CD4-positive, alpha-beta T cell treated with Interleukin-10 for 1 hour (primary cell): ENCODE measurements around the gene PPP1R3F.
A peak's percentile ranks its signal among the peaks of the same experiment; 100 is the strongest.

Experiments used
- DNase-seq: peaks from one replicate; pipeline ENCODE4 v3.0.0-alpha.2; 2020

Gene PPP1R3F

GRCh38 chrX:49249616-49250015 lies 20.0 kb upstream of the PPP1R3F start:
- no peak for DNase-seq

GRCh38 chrX:49250066-49250465 lies 19.5 kb upstream of the PPP1R3F start:
- no peak for DNase-seq

- DNase-seq = no peak
Observed at GRCh38 chrX:49250578-49250977, 19.0 kb upstream of the PPP1R3F start.

- DNase-seq = no peak
Observed at GRCh38 chrX:49251325-49251724, 18.3 kb upstream of the PPP1R3F start.

- no peak for DNase-seq
Observed at GRCh38 chrX:49254639-49255038, 15.0 kb upstream of the PPP1R3F start.

- DNase-seq = no peak
Observed at GRCh38 chrX:49256268-49256995, 13.2 kb upstream of the PPP1R3F start.

GRCh38 chrX:49257074-49257790 lies 12.4 kb upstream of the PPP1R3F start:
- DNase-seq = no peak

GRCh38 chrX:49257846-49258748 lies 11.5 kb upstream of the PPP1R3F start:
- no peak for DNase-seq

- DNase-seq = no peak
Observed at GRCh38 chrX:49258749-49259124, 10.9 kb upstream of the PPP1R3F start.

- no peak for DNase-seq
Observed at GRCh38 chrX:49260221-49260985, 9.2 kb upstream of the PPP1R3F start.

GRCh38 chrX:49262603-49263002 lies 7.0 kb upstream of the PPP1R3F start:
- DNase-seq = no peak

GRCh38 chrX:49263631-49264030 lies 6.0 kb upstream of the PPP1R3F start:
- DNase-seq = no peak

- peak; percentile 21 for DNase-seq
Observed at GRCh38 chrX:49264460-49264859, 5.1 kb upstream of the PPP1R3F start, which contains the start of gene FOXP3. FOXP3 (minus strand) TSS chrX:49264710; CDS start chrX:49258505, 6,205 bp downstream.

GRCh38 chrX:49266523-49267445 lies 2.8 kb upstream of the PPP1R3F start:
- DNase-seq = no peak

- no peak for DNase-seq
Observed at GRCh38 chrX:49268702-49269009, 937 bp upstream of the PPP1R3F start.

GRCh38 chrX:49269010-49269766 lies 405 bp upstream of the PPP1R3F start:
- peak; percentile 97 for DNase-seq

GRCh38 chrX:49270249-49270921 lies 792 bp downstream of the PPP1R3F start:
- no peak for DNase-seq

GRCh38 chrX:49271341-49271740 lies 1.7 kb downstream of the PPP1R3F start:
- DNase-seq = no peak

- DNase-seq = peak; percentile 45
Observed at GRCh38 chrX:49272421-49272820, 2.8 kb downstream of the PPP1R3F start.

- peak; percentile 73 for DNase-seq
Observed at GRCh38 chrX:49273181-49273727, 3.7 kb downstream of the PPP1R3F start.
